NCI-H226 (cell line): ENCODE data around the gene NBPF1.
"Not testable (repeated sequence)": the region's sequence is repeated elsewhere in the genome, so short reads cannot be mapped to it uniquely, and the experiment has no call there.

Experiments
- DNase-seq: peaks from one replicate; pipeline ENCODE4 v3.0.0-alpha.2; 2015

Gene NBPF1

DNA sequence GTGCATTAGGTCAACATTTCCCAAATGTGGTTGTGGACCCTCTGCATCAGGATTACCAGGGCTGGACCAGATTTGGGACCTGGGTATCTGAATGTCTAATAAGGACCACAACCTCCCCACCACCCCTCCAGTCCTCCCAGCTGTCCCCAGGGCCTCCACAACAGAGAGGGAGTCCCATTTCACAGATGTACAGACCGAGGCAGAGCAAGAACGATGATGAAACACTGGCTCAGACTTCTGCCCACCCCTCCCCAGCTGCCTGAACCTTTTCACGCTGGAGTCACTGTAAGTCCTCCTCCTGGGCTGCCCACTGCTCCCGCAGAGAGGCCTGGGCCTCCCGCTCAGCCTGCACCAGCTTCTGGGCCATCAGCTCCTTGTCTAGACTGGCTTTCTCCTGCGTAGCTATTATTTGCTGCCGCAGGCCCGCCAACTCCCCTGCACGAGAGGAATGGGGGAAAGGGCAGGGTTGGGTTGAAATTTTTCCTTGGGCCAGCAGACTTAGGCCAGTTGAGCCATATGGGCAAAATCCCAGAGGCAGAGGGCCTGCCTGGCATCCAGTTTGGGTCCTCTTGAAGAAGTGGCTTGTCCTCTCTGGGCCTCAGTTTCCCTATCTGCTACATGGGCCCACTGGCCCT lies 8.4 kb upstream of the NBPF1 start:
- DNase-seq: not testable (repeated sequence)

DNA sequence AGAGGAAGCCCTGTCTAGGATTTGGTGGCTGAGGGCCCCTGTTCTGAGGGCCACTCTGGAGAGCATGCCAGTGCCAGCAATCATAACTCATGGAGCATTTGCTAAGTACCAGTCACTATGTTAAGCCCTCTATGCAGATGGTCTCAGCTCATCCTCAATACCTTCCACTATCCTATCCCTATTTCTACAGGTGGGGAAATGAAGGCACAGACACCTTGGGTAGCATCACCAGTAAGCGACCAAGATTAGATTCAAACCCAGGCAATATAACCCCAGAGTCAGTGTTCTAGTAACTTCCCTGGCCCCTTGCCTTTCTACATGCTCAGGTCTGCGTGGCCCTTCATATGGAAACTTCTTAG lies 7.9 kb upstream of the NBPF1 start:
- no peak for DNase-seq

- not testable (repeated sequence) for DNase-seq
These were observed 6.6 kb upstream of the NBPF1 start for GRCh38 chr1:16619803-16620501.

- DNase-seq: no peak
These were observed 5.4 kb upstream of the NBPF1 start for GRCh38 chr1:16618719-16619118.

- DNase-seq: no peak
These were observed 4.6 kb upstream of the NBPF1 start for GRCh38 chr1:16617778-16618580.

- DNase-seq: no peak
These were observed 3.8 kb upstream of the NBPF1 start for GRCh38 chr1:16617114-16617631.

GRCh38 chr1:16615253-16616252 lies 2.2 kb upstream of the NBPF1 start:
- DNase-seq: no peak

- no peak for DNase-seq
These were observed 1.2 kb upstream of the NBPF1 start for GRCh38 chr1:16614361-16615252.

GRCh38 chr1:16612332-16613172 lies 812 bp downstream of the NBPF1 start:
- DNase-seq: peak; percentile 54

DNA sequence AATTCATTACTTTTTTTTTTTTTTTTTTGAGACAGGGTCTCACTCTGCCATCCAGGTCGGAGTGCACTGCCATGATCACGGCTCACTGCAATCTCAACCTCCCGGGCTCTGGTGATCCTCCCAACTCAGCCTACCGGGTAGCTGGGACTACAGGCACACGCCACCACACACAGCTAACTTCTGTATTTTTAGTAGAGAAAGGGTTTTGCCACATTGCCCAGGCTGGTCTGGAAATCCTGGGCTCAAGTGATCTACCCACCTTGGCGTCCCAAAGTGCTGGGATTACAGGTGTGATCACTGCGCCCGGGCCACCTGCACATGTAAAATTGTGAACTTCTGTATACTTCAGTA lies 1.4 kb downstream of the NBPF1 start:
- not testable (repeated sequence) for DNase-seq

- DNase-seq: not testable (repeated sequence)
These were observed 2.2 kb downstream of the NBPF1 start for GRCh38 chr1:16611164-16611563.

- not testable (repeated sequence) for DNase-seq
These were observed 2.8 kb downstream of the NBPF1 start for GRCh38 chr1:16610553-16610952.

GRCh38 chr1:16609761-16610160 lies 3.6 kb downstream of the NBPF1 start:
- DNase-seq: not testable (repeated sequence)

DNA sequence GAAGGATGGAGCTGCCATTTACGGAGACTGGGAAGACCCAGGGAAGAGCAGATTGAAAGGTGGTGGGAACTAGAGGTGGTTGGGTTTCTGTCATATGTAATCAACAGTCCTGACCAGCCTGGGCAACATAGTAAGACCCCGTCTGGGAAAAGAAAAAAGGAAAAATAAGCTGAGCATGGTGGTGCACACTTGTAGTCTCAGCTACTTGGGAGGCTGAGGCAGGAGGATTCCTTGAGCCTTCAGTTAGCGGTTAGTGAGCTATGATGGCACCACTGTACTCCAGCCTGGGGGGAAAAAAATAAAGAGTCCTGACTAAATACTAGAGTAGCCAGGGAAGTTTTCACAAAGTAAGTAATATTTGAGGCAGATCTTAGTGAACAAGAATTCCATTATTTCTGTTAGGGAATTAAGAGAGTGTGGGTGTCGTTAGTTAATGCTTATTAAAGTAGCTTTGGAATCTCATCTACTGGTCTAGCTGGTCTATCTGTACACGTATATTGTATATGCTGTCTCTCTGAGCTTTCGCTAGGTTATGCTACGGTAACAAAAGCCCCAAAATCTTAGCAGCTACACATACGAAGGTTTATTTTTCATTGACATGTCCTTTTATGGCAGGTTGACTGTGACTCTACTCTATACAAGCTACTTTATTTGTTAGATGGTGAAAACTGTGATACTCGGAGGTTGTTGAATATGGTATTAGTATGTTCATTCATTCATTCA lies 4.4 kb downstream of the NBPF1 start:
- DNase-seq: no peak

GRCh38 chr1:16607853-16608815 lies 5.2 kb downstream of the NBPF1 start:
- not testable (repeated sequence) for DNase-seq

DNA sequence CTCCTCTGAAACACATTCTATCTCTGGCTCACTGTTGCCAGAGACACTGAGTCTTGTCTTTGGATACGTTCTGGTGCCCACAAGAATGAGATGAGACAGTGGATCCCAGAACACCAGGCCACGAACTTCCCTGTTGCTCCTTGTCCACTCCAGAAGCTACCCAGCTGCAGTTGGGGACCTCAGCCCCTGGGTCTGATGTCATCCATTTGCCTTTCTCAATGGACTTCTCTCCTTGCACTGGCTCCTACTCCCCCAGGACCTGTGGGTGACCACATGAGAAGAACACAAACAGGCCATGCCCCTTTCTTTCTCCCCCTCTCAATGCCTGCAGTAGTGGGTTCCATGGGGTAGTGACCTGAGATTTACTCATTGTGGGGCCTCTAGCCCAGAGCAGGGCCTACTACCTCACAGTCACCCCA lies 5.9 kb downstream of the NBPF1 start:
- no peak for DNase-seq

- DNase-seq: not testable (repeated sequence)
These were observed 6.5 kb downstream of the NBPF1 start for GRCh38 chr1:16606666-16607432.
